GM21825 (cell line): Measurements from ENCODE around the gene ZFHX2.
"Not testable (repeated sequence)": the region's sequence is repeated elsewhere in the genome, so short reads cannot be mapped to it uniquely, and the experiment has no call there.

Experiments used
- ATAC-seq: cut with Tn5 transposase; IDR thresholded peaks from one replicate; pipeline ENCODE4 v1.9.1; 2021; ENCODE audit warnings: mild to moderate bottlenecking, moderate library complexity; ENCODE audit not compliant: unreplicated experiment

ZFHX2 gene

DNA sequence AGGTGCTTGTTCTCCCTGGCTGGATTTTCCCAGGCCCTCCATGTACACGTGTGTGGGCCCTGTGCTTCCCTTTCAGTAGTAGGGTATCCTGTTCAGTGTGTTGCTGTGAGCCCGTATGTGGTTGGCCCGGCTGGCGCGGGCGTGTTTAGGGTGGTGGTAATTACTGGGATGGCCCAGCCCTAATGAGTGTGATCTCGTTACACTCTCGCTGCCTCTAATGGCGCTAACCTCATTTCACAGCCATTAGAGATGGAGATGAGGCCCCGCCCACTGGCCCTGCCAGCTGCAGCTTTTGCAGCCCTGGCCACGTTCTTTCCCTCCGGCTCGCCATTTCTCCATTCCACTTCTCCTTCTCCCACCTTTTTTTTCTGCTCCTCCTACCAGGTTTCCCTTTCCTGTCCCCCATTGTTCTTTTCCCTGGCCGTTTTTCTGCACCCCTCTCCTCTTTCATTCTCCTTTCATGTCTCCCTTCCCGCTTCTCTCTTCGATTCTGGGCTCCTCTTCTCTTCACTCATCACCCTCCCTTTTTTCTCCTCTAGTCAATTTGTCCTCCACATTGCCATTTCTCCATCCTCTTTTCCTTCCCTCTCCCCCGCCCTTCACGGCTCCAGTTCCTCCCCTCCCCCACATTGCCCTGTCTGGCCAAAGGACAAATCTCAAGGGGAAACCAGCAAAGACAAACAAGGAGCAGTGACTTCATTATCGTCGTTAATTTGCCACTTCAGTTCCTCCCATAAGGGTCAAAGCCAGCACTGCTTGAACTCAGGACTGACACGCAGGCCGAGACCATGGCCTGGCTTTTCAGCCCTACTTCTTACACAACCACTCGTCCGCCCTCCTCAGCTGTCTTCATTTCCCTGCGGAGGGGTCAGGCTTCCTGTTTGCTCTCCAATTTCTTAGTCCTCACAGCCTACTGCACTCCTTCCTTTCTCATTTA is 6.8 kb downstream of the ZFHX2 start:
- no peak for ATAC-seq

DNA sequence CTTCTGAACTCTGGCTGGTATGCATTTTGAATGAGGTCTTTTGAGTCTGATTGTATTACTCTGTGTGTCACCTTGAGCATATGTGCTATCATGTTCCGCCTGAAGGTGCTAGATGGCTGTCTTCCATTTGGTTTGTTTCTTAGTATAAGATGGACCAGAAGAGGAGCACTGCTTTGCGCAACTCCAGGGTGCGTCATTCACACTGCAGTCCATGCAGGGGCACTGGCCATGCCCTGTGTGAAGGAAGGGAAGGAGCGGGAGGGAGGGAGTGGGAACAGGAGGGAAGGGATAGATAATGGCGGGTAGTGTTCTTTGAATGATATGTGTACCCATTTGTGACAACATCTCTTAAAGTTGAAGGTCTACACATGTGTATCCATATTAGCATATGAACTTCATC is 8.2 kb downstream of the ZFHX2 start:
- no peak for ATAC-seq

DNA sequence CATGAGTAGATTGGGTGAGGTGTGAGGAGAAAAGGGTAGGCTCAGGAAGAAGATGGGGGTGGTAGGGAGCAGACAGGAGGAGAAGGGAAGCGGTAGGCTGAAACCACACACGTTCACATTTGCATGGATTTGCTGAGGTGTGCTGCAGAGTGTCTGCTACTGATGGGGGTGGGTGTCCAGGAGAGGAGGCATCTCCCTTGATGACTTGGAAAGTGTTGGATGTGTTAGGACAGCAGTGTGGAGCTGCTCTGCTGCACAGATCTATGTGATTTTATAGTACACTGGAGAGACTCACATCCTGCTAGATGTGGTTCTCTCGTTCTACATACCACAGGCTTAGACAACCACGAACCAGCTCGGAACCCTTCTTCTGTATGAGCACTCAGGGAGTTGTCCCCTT is 9.3 kb downstream of the ZFHX2 start:
- no peak for ATAC-seq

DNA sequence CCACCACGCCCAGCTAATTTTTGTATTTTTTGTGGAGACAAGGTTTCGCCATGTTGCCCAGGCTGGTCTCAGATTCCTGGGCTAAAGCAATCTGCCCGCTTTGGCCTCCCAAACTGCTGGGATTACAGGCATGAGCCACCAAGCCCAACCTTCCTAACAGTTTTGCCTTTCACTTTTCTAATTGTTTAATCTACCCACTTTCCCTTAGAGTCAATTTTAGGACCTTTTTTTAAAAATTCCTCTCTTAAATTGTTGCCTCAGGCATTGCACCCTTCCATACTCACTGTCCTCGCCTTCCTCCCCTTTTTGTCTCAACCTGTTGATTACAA is 11.5 kb downstream of the ZFHX2 start:
- ATAC-seq: no peak

DNA sequence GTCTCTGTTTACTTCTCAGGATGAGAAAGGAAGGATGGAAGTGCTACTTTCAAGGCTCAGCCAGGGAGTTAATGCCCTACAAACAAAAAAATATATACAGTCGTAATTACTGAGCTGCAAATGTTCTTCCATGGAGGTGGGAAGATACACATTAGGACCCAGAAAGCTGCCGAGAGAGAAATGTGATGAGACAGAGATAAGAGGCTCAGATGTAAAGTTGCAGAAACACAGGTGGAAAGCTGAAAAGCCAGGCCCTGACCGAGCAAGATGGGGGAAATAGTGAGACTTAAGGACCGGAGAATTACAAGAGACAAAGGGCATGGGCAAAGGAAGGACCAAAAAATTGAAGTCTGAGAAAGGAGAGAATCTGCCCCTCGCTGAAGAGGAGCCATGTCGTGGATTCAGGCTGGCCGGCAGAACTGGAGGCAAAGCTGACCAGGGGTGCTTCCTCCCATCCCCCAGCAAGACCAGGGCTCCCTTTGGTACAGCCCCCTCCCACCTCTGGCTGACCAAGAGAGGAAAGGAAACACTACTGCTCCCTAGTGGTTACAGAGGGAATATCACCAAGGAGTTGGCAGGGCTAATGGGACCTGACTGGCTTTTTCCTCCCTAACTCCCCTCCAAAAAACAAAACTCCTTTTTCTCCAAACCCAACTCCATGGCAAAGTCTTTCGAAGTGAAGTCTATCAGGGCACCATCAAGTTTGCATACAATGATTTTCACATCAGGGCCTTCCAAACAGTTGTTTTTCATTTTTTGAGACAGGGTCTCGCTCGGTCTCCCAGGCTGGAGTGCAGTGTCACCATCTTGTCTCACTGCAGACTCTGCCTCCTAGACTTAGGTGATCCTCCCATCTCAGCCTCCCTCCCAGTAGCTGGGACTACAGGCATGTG is 12.1 kb downstream of the ZFHX2 start:
- no peak for ATAC-seq

DNA sequence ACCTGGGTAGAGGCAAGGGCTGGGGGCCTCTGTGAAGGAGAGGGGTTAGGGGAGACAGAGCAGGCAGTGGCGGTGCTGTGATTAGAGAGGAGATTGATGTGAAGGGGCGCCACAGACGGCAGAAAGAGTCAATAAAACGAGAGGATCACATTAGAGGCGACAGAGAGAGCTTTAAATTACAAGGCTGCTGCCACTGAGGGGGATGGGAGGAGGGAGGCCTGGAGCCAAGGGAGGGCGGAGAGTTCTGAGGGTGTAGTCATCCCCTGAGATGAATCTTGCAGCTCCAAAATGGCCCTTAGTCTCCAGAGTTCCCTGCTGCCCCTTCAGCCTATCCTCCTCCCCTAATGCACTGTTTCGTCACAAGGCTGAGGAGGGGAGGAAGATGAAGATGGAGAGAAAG is 12.8 kb downstream of the ZFHX2 start:
- no peak for ATAC-seq

DNA sequence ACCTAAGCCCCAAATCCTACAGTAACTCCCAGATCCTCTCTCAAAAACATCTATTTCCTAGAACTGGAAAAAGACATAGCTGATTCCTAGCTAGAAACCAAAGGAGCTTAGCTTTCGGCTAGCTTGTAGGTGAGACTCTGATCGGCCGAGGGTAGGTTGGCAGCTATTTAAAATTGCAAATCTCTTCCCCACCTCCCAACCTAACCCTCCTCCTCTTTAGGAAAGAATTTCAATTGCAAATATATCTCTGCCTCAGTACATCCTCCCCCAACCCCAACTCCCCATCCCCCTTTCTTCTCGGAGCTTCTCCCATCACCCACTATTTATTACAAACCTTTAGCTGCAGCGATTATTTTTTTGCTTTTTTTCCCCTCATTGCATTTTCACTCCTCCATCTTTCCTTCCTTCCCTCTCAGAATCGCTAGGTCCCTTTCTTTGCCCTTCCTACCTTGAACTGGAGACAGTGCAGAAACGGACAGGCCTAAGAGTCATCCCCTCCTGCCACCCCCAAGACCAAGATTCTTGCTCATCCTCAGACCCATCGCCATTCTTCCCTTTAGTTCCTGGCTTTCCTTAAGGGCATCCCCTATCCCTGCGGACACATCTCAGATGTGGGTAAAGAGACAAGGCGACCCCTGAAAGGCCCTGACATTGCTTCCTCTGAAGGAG is 13.4 kb downstream of the ZFHX2 start:
- ATAC-seq: no peak

DNA sequence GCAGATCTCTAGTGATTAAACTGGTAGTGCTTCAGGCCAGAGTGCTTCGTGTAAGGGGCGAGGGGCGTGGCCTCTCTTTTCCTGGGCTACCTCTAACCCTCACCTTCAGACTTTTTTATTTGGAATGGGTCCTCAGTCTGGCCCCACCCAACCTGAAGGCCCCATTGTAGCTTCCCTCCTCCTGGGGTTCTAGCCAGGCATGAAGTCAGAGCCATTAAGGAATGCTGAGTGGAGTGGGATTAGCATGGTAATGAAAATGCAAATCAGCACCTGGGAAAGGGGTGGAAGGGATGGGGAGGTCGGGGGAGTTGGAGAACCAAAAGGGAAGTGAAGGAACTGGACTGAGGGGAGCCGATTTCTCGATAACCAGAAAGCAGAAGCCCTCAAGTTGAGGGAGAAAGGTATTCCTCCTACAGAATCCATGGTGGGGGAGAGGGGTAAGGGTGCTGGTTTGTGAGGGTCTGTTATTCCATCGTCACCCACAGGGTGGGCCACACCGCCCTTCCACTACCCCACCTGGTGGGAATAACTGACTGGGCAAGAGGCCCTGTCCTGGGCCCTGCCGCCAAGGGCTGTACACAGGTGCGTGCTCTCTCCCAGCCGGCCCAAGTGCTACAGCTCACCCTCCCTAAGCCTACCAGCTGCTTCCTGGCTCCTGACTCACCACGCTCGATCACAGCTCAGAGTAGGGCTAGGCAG is 14.1 kb downstream of the ZFHX2 start:
- ATAC-seq: no peak

DNA sequence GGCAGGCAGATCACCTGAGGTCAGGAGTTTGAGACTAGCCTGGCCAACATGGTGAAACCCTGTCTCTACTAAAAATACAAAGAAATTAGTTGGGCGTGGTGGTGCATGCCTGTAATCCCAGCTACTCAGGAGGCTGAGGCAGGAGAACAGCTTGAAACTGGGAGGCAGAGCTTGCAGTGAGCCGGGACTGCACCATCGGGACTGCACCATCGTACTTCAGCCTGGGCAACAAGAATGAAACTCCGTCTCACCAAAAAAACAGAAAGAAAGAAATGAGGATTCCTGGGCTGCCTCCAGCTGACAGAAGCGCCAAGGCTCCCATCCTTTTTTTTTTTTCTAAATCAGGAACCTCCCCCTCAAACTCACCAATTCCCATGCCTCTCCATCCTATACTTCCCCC is 14.7 kb downstream of the ZFHX2 start:
- not testable (repeated sequence) for ATAC-seq

DNA sequence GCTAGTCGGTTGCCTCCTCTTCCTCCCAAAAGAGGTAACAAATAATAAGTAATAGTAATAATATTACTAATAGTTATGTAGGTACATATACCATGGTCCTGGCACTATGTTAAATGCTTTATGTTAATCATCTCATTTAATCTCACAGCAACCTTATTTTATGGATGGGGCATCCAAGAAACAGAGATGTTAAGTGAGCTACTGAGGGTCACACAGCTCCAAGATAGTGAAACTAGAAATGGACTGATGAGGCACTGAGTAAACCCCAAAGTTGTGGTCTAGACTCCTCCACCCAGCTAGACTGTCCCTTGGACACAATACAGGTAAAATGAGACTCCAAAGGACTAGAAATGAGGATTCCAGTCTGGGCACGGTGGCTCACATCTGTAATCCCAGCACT is 15.1 kb downstream of the ZFHX2 start:
- ATAC-seq: no peak

DNA sequence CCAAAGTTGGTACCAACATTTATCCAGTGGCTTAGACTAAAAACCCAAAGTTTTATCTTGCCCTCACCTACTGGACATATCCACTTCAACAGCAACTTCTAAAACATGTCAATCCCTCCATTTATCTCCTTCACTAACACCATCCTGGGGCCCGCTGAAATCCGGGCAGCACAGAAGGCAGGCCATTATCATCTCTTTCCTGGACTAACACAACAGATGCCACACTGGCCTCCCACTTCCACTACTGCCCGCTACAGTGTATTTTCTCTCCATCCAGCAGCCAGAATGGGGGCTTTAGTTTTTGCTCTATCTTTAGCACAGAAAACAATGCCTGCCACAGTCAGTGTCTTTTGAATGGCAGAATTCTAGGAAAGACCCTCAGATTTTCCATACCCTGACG is 15.6 kb downstream of the ZFHX2 start:
- ATAC-seq: no peak

DNA sequence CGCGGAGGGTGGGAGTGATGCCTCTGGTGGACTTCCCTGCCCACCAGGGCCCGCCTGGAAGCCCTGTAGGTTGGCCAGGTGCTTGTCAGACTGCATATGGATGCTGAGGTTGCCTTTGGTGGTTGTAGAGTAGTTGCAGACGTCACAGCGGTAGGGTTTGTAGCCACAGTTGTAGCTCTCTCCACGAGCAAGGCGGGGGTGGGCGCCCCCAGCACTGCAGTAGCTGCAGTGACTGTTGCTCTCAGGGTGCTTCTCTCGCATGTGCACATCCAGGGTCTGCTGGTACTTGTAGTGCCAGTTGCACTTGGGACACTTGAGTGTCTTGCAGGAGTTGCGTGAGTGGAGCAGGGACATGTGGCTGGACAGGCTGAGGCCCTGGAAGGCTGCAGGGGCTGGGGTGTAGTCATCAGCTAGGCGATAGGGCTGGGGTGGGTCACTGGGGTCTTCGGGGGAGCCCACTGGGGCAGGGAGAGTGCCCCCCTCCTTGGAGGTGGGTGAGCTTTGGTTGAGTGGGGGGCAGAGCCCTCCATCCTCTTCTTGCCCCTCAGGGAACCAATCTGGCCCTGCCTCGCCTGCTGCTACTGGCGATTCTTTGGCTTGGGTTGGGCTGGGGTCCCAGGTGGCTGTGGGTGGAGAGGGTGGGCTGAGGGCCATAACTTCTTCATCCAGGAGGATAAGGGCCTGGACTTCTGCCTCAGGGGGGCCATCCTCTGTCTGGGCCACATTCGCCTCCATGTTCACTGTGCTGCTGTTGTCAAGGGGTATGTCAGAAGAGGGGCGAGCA is 17.7 kb downstream of the ZFHX2 start:
- no peak for ATAC-seq

DNA sequence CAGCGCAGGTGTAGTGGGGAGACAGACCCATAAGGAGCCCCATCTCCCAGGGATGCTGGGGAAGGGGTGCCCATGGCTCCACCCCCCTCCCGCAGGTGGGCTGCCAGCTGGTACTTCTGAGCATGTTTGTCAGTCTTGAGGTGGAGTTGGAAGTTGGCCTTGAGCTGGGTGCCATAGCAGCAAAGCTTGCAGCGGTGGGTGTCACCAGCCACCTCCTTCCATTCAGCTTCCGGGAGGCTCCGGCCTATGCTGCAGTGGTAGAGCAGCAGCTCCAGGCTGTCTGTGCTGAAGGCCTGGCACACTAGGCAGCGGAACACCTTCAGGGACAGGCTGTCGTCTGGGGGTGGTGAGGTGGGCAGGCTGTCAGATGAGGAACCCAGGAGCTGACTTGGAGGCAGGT is 18.9 kb downstream of the ZFHX2 start:
- ATAC-seq: no peak

DNA sequence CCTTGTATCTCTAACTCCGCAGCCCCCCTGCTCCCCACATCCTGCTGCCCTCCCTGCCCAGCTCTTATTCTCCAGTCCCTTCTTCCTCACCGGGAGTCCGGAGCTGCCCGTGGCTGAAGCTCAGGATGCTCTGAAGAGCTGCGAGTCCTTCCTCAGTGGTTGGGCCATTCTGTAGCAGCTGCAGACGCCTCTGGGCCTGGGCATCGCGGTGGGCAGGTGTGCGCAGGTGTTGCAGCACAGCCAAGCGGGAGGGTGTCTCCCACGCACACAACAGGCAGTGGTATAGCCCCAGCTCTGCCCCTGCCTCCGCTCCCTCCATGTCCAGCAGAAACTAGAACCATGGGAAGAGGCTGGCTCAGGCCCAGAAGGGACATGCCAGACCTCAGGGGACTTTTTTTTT is 20.2 kb downstream of the ZFHX2 start:
- no peak for ATAC-seq

DNA sequence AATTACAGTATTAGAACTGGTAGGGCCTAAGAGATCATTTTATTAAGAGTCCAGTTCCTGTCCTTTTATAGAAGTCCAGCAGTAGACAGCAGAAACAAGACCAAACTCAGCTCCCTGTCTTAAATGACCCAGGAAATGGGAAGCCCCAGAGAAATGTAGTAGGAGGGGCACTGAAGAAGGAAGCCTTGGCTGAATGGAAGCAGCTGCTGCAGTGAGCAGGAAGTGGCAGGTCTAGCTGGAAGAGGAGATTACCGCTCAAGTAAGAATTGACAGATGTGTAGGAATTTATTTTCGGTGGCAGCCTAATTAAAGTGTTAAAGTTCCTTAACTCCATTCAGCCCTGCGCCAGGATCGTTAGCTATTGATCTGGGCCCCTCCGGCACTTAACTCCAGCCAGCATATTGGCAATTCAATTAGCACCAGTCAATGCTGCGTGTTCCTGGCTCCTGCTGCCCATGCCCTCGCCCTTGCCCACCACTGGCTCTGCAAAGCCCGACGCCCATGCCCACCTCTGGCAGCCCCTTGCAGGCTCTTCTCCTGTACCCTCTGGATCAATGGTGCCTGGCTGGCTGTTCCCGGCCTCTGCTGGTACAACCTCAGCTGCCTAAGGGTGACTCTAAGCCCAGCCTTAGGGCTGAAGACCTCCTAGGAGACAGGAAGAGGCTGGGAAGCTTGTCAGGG is 21.1 kb downstream of the ZFHX2 start:
- no peak for ATAC-seq

DNA sequence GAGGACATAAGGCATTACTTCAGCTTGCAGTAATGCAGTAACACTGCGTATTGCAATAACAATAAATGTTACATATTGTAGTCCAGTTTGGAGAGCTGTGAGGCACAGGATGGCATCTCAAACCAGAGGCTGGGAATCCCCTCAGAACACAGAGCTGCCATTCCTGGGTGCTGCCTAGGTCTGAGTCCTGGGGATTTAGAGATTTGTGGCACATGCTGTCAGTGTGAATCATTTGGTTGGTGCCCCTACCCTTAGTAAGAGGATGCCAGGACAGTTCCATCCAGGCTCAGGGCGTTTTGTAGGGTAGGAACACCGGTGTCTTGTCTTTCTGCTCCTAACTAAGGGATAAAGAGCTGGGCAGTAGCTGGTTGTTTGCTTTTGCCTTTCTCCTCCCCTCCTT is 22.5 kb downstream of the ZFHX2 start:
- no peak for ATAC-seq

DNA sequence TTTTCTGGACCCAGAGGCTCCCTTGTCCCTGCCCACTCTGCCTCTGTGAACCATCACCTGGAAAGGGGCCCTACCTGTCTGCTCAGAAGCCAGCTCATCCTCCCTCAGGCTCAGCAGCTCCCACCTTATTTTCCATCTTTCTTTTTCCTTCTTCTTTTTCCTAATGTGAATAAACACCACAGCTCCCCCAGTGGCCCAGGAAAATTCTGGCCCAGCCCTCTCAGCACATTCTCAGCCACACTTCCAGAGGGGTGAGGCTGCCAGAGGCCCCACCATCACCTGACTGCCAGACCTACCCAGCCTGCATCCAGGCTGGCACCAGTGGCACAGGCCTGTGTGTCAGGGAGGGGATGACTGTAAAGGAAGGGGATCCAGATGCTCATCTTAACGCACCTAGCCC is 23.0 kb downstream of the ZFHX2 start:
- ATAC-seq: no peak

DNA sequence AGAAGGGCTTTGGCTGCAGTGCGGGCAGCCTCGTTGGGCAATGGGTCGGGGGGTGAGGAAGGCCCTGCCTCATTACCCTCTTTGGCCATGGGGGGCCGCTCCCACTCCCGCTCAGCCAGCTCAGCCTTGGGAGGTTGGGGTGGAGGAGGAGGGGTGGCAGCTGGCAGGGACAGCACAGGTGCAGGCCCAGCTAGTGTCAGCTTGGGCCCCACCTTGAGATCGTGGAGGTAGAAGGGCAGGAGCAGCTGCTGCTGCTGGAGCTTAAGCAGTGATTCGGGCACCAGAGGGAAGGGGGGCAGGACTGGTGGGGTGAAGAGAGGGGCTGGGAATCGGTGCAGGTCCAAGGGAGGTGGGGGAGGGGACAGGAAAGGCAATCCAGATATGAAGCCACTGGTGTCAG is 26.0 kb downstream of the ZFHX2 start:
- ATAC-seq: no peak

DNA sequence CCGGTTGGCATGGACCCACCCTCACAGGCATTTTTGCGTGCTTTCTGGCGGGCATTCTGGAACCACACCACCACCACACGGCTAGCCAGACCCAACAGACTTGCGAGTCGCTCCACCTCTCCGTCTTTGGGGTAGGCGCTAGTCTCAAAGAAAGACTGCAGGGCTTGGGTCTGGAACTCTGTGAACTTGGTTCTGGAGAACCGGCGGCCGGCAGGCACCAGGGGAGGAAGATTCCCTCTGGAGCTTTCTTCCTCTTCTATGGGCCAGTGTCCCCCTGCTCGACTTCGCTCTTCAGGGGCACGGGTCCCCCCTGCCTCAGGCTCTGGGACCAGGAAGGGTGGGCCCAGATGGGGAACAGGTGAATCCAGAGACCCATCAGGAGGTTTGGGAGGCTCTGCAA is 26.6 kb downstream of the ZFHX2 start:
- ATAC-seq: no peak
